Activated gamma-delta T cell treated with Interleukin-2 at 50 U/mL for 16 hours (primary cell): Measurements from ENCODE around the gene CRLF1.
"Not testable (repeated sequence)": the region's sequence is repeated elsewhere in the genome, so short reads cannot be mapped to it uniquely, and the experiment has no call there.

Source experiments
- DNase-seq: peaks from one replicate; pipeline ENCODE4 v3.0.0-alpha.2; 2020

Gene CRLF1

DNA sequence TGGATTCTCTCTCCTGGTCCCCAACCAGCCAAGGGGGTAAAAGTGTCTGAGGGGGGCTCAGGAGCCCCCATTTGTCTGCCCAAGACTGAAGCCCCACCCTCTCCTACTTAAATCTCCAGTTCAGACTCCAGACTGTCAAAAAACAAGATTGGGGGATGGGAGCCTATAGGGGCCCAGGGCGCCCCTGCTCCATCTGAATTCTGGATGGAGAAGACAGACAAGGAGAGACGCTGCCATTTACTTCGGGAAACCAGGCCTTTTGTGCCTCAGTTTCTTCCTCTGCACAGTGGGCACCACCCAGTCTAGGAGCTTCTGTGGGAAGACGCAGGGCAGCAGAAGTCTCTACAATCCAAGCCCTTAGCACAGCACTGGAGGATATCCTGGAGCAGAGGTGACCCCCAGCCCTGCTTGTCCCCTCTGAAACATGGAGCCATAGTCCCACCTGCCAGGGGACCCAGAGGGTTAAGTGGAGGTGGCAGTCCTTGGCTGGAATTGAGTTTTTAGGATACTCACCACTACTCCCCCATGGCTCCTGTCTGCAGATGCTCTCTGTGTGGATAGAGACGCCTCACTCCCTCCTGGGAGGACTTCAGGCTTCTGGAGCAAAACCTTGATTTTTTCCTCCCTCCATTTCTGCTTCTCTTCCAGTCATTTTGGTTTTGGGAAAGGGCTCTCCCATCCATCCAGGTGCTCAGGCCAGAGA, 1.7 kb upstream of the CRLF1 start:
- DNase-seq, result no peak

DNA sequence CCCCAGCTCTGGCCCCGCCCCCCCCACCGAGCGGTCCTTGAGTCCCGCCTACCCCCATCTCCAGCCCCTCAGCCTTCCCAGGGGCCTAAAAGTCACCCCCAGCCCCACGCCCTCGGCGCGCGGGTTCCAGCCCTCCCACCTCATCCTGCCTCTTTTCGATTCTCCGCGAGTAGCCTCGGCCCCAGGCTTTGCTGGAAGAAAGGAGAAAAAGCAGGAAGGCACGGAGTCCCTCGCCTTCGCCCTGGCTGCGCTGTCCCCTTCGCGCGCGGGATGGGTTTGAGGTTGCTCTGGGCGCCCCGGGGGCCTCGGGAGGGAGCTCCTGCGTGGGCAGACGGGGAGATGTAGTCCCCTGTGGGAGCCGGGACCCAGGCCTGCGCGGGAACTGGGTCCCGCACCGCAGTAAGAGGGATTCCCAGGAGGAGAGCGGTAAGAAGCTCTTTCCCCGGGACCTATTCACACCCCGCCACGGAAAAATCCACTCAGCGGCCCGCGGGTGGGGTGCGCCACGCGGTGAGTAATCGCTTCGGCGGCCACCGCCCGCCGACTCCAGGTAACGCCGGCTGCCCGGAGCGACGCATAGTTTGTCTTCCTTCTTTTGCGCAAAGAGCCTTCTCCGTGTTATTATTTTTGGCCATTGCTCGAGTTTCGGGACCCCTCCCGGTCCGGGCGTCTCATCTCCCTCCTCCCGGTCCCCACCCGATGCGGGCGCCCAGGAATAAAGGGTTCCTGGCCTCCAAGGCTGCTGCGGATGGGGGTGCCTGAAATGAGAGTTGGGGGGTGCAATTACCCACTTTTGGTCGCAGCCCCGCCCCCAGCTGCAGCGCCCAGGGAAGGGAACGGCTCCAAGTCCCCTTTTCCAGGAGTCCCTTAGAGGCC, 865 bp upstream of the CRLF1 start:
- DNase-seq, result no peak

DNA sequence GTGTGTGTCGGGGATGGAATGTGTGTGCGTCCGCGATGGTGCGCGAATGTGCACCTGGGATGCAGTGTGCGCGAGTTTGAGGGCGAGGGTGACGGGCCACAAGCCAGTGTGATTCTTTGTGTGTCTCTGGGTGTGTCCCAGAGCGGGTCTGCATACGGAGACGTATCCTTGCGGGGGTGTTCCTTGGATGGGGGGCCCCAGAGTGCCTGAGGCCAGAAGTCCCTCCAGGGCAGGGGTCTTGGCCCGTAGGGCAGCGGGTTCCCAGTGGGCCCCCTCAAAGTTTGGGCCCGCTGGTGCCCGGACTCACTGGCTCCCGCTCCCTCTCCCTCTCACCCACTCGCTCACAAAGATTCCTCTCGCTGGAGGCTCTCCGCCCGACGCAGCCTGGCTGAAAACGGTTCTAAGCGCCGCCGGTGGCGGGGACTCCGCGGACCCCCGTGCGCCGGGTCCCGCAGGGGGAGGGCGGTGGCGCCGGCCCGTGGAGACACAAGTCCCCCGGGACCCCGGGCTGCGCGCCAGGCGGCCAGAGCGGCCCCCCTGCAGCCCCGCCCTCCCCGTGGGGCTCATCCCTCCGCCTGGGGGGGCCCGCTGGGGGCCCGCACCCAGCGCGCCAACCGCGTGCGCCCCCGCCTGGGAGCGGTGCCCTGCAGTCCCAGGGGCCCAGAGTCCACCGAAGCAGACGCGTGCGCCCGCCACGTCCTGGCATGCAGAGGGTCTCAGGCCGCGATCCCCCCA, 886 bp downstream of the CRLF1 start:
- no peak for DNase-seq

DNA sequence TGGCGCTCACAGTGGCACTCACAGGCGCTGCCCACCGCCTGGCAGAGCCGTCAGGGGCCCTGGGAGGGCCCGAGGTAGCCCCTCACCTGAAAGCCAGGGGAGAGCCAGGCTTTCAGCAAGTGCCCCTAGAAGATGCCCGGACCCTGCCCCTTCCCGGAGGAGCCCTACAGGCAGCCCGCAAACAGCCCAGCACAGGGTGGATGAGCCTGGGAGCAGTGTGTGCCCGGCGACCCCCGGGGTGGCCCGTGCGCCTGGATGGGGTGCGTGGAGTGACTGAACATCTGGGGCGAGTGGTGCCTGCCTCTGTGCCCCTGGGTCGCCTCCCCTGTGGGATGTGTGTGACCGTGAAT, 1.4 kb downstream of the CRLF1 start:
- DNase-seq, result no peak

DNA sequence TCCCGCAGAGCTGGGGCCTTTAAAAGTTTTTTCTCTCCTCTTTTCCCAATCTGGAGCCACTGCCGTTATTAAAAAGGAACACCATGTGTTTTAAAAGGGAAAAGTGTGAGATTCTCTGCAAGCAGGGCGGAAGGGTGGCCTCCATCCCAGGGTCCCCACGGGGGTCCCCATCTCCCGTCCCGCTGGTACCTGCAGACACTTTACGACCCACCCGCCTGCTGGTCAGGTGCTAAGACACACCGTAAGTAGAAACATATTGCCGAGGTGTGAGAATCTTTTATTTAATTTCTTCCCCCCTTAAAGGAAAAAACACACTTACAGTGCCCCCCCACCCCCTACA, 1.8 kb downstream of the CRLF1 start:
- DNase-seq, result no peak

DNA sequence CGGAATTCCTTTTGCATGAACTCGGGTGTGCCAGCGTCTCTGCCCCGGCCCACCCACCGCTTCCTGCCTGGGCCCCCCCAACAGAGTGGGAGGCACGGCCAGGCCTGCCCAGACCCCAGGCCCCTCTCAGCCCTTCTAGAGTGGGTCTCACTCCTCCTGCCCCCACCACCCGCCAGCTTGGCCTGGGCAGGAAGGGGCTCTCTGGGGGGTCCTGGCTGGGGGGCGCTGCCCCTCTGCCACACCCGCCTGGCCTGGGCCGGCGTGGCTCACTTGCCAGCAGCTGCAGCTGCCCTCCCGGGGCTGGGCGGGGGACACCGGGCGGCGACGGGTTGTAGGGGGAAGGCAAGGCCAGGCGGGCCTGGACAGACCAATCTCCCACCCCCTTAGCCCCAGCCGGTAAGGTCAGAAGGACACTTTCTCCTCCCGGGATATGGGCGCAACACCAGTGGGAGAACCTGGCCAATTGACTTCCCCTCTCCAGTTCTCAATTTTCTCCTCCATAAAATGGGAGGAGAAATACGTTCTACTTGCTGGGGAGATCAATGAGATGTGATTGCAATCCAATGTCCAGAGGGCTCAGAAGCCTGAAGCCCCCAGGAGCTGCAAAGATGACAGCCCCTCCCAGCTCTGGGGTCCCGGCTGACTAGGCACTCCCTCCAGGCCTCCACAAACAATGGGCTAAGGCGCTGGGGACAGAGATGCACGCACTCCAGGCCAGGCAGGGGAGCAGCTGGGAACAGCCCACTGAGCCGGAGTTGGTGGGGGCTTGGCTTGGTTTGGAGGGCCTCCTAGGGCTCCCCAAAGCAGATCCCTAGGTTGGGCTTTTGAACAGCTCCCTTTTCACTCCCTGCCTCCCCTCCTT, 2.4 kb downstream of the CRLF1 start:
- DNase-seq, result no peak

DNA sequence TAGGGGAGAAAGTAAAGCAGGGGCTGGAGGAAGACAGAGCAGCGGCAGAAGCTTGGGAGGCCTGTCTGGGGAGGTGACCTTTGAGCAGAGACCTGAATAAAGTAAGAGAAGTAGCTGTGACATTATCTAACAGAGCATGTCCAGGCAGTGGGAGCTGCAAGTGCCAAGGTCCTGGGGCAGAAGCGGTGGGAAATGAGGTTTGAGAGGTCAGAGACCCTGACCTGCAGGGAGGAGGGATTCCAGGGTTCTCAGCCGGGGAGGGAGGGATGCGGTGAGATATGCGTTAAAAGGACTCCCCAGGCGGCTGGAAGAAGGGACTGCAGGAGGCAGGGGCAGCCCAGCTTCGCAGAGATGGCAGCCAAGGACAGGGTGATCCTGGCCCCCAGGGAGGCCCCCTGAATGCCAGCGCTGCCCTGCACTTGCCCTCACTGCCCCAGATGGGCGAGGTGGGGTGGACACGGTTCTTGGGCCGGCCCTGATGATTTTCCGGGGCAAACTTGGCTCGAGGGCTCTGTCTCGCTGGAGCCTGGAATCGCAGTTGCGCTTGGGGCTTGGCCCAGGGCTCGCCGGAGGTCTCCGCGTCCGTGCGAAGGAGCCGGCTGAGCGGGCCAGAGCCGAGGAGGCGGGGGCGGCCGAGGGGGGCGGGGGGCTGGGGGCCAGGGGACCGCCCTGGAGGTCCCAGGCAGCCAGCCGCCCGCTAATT, 3.2 kb downstream of the CRLF1 start:
- no peak for DNase-seq

DNA sequence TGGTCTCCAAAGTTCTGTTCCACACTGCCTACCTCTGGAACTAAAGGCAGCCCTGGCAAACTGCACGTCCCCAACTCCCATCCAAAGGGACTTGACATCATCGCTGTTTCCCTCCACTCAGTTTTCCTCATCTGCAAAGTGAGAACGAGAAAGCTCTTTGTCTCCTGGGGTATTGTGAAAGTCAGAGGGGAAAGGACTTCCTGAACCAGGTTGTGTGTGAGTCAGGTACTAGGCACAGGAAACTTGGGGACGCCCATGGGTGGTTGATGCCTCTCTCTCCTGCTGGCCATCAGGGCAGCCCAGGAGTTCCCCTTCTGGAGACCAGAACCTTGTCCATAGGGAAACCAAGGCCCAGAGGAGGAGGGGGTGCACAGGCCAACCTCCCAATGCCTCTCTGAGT, 4.7 kb downstream of the CRLF1 start:
- no peak for DNase-seq

DNA sequence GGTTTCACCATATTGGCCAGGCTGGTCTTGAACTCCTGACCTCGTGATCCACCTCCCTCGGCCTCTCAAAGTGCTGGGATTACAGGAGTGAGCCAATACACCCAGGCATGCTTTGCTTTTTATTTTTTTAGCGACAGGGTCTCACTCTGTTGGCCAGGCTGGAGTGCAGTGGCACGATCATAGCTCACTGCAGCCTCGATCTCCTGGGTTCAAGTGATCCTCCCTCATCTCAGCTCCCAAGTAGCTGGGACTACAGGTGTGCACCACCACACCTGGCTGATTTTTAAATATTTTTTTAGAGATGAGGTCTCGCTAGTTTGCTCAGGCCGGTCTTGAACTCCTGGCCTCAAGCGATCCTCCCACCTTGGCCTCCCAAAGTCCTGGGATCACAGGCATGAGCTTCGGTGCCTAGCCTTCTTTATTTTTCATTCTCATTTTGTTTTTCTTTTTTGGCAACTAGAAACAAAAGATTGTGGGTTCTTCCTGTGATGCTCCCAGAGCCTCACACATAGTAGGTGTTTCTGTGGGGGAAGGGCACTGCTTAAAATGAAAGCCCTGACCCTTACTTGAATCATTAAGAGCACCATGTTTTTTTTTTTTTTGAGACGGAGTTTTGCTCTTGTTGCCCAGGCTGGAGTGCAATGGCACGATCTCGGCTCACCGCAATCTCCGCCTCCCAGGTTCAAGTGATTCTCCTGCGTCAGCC, 5.8 kb downstream of the CRLF1 start:
- DNase-seq, result not testable (repeated sequence)

DNA sequence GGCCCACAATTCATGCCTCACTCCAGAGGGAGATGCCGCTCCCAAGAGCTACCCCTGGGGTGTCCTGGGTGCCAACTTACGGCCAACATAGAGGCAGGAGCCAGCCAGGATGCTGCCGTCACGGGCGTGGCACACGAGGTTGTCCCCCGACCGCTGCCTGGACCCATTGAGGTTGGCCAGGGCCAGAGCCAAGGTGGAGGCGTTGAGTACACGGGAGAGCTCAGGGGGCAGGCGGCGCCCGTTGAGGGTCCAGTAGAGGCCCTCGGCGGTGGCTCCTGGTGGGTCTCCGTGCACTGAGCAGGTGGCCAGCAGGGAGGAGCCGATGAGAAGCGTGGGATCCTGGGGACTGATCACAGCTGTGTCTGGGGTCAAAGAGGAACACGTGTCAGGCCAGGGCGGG, 7.1 kb downstream of the CRLF1 start:
- DNase-seq, result no peak

DNA sequence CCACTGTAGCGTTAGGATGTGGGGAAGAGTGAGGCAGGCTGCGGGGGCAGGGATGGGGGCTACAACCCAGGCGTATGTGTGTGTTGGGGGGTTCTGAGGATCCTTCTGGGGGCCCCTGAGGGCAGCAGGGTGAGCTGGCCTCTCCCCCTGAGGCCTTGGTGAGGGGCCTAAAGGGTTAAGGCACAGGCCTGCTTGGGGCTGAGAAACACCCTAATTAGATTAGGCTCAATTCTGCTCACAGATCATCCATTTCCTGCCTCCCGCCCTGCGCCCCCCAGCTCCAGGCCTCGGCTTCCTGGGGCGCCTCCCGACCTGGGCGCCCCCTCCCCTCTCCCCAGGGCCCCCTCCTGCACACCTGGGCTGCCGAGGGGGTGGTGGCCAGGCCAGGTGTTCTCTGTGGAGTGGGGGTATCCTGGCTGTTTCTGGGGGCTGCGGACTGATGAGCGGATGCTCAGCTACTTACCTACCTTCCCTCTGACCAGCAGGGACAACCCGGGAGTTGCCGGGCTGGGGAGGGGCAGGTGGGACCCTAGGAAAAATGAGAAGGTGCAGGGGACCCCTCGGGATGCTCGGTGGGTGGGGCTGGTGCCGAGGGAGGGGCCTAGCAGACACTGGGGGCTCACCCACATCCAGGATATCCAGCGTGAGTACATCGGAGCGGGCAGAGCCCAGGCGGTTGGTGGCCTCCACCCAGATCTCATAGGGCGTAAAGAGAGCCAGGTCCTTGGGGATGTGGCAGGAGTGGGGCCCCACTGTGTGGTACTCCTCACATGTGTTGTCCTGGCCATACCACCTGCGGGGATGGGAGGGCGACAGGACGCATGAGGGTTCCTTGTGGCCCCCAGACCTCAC, 8.6 kb downstream of the CRLF1 start:
- DNase-seq, result no peak

DNA sequence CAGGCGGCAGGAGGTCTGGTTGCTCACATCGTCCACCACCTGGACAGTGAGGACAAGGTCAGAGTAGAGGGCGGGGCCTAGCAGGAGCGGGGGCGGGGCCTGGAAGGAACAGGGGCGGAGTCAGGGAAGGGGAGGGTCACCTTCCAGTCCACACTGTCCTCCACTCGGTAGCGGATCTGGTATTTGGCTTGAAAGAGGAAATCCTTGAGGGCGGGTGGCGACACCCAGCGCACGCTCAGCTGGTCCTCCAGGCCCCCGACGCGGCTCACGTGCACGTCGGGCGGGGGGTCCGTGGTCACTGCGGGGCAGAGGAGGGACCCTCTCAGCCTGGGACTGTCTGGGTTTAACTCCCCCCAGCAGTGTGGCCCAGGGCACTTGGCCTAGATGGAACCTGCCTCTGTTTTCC, 9.8 kb downstream of the CRLF1 start:
- DNase-seq, result no peak

DNA sequence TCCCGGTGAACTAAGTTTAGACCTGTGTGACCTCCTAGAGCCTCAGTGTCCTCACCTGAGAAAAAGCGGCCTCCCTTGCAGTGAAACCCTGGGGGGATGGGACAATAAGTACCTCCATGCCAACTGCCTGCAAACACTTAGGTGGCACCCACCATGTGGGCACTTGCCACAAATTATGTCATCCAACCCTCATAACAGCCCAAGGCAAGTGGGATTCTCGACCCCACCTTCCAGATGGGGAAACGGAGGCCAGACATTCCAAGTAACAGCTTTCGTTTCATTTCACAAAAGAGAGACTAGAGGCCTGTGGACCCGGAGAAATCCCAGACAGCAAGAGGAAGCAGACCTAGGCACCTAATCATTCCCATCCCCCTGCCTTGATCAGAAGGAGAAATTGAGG, 11.1 kb downstream of the CRLF1 start:
- DNase-seq, result no peak

DNA sequence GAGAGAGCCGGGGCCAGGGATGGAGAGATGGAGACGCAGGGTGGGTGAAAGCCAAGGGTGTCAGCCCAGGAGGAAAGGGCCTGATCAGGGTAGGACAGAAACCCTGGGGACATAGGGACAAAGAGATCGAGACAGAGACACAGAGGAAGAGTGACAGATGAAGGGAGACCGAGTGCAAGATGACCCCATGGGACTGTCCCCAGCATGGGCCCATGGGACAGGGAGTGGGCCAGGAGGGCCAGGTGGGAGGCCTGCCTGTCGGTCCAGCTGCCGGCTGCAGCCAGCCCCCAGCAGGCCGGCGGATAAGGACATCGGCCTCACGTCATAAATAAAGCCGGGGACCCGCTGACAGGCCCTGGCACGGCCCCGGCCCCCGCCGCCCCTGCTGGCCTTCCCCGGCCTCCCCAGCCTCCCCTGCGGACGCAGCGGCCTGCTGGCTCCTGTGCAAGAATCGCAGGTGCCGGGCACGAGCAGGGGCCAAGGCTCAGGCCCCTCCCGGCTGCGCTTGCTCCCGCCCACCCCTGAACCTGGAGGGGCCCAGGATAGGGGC, 11.7 kb downstream of the CRLF1 start:
- no peak for DNase-seq

DNA sequence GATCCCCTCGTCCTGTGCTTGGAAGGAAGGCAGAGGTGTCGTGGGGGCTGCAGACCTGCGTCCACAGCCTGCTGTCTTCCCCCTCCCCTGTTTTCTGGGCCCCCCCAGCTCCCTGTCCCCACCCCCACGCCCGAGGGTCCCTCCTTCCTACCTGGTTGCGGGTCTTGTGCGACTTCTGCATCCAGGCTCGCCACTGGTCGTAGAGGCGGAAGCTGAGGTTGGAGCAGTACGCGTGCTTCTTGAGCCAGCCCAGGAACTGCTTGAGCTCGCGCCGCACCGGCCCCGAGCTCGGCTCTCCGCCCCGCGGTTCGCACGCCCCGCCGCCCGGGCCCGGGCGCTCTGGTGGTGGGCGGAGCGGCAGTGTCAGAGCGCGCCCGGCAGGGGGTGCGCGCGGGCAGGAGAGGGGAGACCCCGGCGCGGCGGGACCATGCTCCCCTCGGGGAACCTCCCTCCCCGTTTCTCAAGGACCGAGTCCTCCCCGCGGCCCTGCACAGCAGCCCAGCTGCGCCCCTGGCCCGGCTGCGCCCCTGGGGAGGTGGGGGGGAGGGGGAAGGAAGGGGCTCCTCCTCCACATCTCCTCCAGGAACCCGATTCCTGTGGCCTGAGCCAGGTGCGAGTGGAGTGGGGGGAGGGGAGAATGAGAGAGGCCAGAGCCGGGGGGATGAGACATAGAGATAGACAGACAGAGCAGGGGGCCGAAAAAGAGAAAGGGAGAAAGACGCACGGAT, 12.3 kb downstream of the CRLF1 start:
- peak; percentile 72 for DNase-seq

DNA sequence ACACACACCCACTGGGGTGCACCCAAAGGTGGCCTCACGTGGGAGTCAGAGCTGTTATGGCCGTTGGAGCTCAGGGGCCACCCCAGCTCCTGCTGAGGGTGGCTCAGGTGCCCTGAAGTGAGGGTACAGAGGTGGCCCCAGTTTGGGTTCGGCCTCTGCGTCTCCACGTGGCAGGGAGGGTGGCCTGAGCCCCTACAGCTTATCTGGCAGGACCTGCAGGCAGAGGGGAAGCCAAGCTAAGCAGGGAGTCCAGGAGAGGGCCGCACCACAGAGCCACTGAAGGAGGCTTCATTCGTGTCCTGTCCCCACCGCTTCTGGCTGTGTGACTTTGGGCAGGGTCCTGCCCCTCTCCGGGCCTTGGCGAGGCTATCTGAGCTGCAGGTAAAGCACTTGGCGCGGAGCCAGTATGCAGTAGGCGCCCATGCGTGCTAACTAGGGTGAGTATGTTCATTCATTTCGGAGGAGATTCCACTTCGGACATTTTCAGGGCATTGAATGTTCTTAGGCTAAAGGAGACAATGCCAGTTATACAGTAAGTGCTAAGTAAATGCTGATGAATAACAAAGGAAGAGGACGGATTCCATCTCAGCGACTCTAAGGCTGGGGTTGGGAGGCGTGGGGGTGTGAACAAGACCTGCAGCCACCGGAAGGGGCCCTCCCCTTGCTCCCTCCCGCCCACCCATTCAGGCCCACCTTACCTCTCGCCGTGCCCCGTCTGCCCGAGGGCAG, 13.1 kb downstream of the CRLF1 start:
- DNase-seq, result no peak

DNA sequence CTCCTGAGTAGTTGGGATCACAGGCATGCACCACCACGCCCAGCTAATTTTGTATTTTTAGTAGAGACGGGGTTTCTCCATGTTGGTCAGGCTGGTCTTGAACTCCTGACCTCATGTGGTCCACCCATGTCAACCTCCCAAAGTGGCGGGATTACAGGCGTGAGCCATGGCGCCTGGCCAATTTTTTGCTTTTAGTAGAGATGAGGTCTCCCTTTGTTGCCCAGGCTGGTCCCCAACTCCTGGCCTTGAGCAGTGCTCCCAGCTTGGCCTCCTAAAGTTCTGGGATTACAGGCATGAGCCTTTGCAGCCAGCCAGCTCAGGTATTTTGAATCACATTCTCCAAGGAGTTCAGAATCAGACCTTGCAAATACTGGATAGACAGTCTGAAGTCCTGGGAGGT, 13.9 kb downstream of the CRLF1 start:
- not testable (repeated sequence) for DNase-seq

DNA sequence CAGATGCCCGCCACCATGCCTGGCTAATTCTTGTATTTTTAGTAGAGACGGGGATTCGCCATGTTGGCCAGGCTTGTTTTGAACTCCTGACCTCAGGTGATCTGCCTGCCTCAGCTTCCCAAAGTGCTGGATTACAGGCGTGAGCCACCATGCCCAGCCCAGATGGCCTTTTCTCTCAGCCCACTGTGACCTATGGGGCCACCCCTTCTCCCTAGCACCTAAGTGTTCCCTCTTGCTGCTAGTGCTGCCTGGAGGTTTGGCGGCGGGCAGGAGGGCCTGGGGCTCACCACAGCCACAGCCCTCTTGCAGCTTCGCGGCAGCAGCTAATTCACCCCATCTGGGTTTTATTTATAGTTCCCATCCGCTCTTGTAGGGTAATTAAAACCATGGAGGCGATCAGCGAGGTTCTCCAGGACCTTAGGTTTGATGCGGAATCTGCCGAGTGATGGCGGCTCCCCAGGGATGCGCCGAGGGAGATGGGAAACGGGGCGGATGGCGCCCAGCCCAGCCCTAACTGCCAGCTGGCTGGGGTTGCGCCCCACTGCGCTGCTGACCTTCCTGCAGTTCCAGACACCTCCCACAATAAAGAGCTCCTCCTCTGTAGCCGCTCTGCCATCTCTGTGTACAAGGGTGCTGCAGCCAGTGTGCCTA, 14.7 kb downstream of the CRLF1 start:
- DNase-seq, result no peak
